Tibial nerve (tissue), 4 donors: Measurements from ENCODE around the gene FAM107B. TPM values are rescaled to one million over a fixed set of nuclear protein-coding genes. Genes with fewer than 3 reads are reported as not detected.

Experiments
- DNase-seq, 2 donors: peaks; one replicate each; pipeline ENCODE4 v3.0.0-alpha.2; 2019; ENCODE audit warnings: low spot score in 2 of 2
- H3K27ac ChIP-seq, 4 donors: fragments of 200-600 bp; sonication (generic) in 3 of 4; one replicate each; pipeline ENCODE4 v1.5.1; 2017 to 2019; ENCODE audit warnings: mild to moderate bottlenecking in 1 of 4
- H3K27me3 ChIP-seq, 2 donors: fragments of 200-600 bp; sonication (generic) in 1 of 2; one replicate each; pipeline versions ENCODE4 v1.5.1 to v1.6.0; 2017 to 2019
- H3K36me3 ChIP-seq, 3 donors: fragments of 200-600 bp; sonication (generic); one replicate each; pipeline ENCODE4 v1.5.1; 2018 to 2019
- H3K4me1 ChIP-seq, 4 donors: fragments of 200-600 bp; sonication (generic) in 3 of 4; one replicate each; pipeline ENCODE4 v1.5.1; 2017 to 2019
- H3K4me3 ChIP-seq, 4 donors: fragments of 200-600 bp; sonication (generic) in 3 of 4; one replicate each; pipeline ENCODE4 v1.5.1; 2017 to 2019; ENCODE audit warnings: mild to moderate bottlenecking in 1 of 4, moderate library complexity in 1 of 4
- H3K9me3 ChIP-seq, 4 donors: fragments of 200-600 bp; sonication (generic) in 3 of 4; one replicate each; pipeline ENCODE4 v1.5.1; 2017 to 2019
- CTCF ChIP-seq, 5 experiments: fragments of 200-600 bp in 3 of 5; fragments of 450-650 bp in 2 of 5; sonication (generic) in 3 of 5; IDR thresholded peaks; one replicate each; pipeline ENCODE4 v1.5.1; 2016 to 2019; ENCODE audit warnings: antibody characterized with exemption in 5 of 5, mild to moderate bottlenecking in 3 of 5, moderate library complexity in 2 of 5
- EP300 ChIP-seq, 2 donors: sonication (generic); formaldehyde crosslinking; IDR thresholded peaks; one replicate each; pipeline ENCODE4 v1.6.1; 2017; ENCODE audit warnings: antibody characterized with exemption in 2 of 2, mild to moderate bottlenecking in 1 of 2
- POLR2A ChIP-seq, 2 donors: fragments of 450-650 bp; IDR thresholded peaks; one replicate each; pipeline ENCODE4 v1.6.1; 2017; ENCODE audit warnings: antibody characterized with exemption in 2 of 2, mild to moderate bottlenecking in 2 of 2, moderate library complexity in 2 of 2
- WGBS, 2 donors: methylation state at CpG; one replicate each; pipeline ENCODE4 v1.1.5; 2018; 5-methylcytosine and 5-hydroxymethylcytosine counted together
- total RNA-seq, 4 donors: library from RNA; depleted of rRNA; stranded (reverse); fragments of >200 nt; gene quantifications; one replicate each; pipeline ENCODE4 v1.1.0, GENCODE V29; 2016

FAM107B gene
- total RNA-seq, 4 donors from 2014 or later: 9.8 to 26.7 (median 16.9) TPM

- DNase-seq: no peak
- WGBS, 2 donors: 62 to 65% methylated on average over 4 of the region's 4 CpGs
- Histone ChIP-seq H3K4me3 (no peak overlapping the region), H3K27me3 (no peaks in the 10 kb centered on the region), H3K4me1 (peaks cover 0 to 15% (median 0%) of the 10 kb centered on the region in 4 donors), H3K27ac (peak overlapping the region in 1 of 4 donors; percentile 46), H3K36me3 (peaks cover 0 to 29% (median 0%) of the 10 kb centered on the region in 3 donors), H3K9me3 (peaks cover 0 to 10% (median 0%) of the 10 kb centered on the region in 4 donors)
- TF ChIP-seq POLR2A (IDR thresholded peaks at IDR 0.05) (no peak), CTCF (IDR thresholded peaks at IDR 0.05) (no peak), EP300 (IDR thresholded peaks at IDR 0.05) (no peak)
These were observed 266.9 kb downstream of the FAM107B start for GRCh38 chr10:14507781-14508180.

- peaks cover 0 to 10% (median 0%) of the 10 kb centered on the region in 4 donors for H3K9me3 ChIP-seq
- 54 to 57% methylated on average over 6 of the region's 6 CpGs for WGBS, 2 donors
- no peak overlapping the region for H3K27ac ChIP-seq
- peaks cover 0 to 15% (median 0%) of the 10 kb centered on the region in 4 donors for H3K4me1 ChIP-seq
- peaks cover 0 to 23% (median 0%) of the 10 kb centered on the region in 3 donors for H3K36me3 ChIP-seq
- H3K27me3 ChIP-seq: no peaks in the 10 kb centered on the region
- TF ChIP-seq EP300 (IDR thresholded peaks at IDR 0.05): no peak
- TF ChIP-seq POLR2A (IDR thresholded peaks at IDR 0.05): no peak
- no peak for TF ChIP-seq CTCF (IDR thresholded peaks at IDR 0.05)
- no peak for DNase-seq
- no peak overlapping the region for H3K4me3 ChIP-seq
These were observed 267.5 kb downstream of the FAM107B start for GRCh38 chr10:14507176-14507575.

GRCh38 chr10:14502431-14502830, 272.3 kb downstream of the FAM107B start:
- H3K4me1 ChIP-seq: peaks cover 0 to 15% (median 2%) of the 10 kb centered on the region in 4 donors
- WGBS, 2 donors: 65 to 83% methylated on average over 3 of the region's 3 CpGs

GRCh38 chr10:14500172-14500765, 274.4 kb downstream of the FAM107B start:
- Histone ChIP-seq H3K27me3 (no peaks in the 10 kb centered on the region), H3K9me3 (no peaks in the 10 kb centered on the region), H3K36me3 (no peaks in the 10 kb centered on the region), H3K4me3 (no peak overlapping the region), H3K27ac (no peak overlapping the region), H3K4me1 (peaks cover 0 to 11% (median 2%) of the 10 kb centered on the region in 4 donors)
- TF ChIP-seq POLR2A (IDR thresholded peaks at IDR 0.05): no peak
- TF ChIP-seq CTCF (IDR thresholded peaks at IDR 0.05): no peak
- TF ChIP-seq EP300 (IDR thresholded peaks at IDR 0.05): no peak
- 74 to 75% methylated on average over 9 of the region's 9 CpGs for WGBS, 2 donors
- no peak for DNase-seq

More at GRCh38 chr10:14502431-14502830, 272.3 kb downstream of the FAM107B start:
- Histone ChIP-seq H3K4me3 (no peak overlapping the region), H3K9me3 (no peaks in the 10 kb centered on the region), H3K27me3 (no peaks in the 10 kb centered on the region), H3K36me3 (no peaks in the 10 kb centered on the region), H3K27ac (no peak overlapping the region)
- DNase-seq: no peak
- TF ChIP-seq POLR2A (IDR thresholded peaks at IDR 0.05) (no peak), EP300 (IDR thresholded peaks at IDR 0.05) (no peak), CTCF (IDR thresholded peaks at IDR 0.05) (no peak)

GRCh38 chr10:14499601-14499904, 275.1 kb downstream of the FAM107B start:
- WGBS, 2 donors: 92 to 93% methylated on average over 5 of the region's 5 CpGs
- H3K27ac ChIP-seq: peak overlapping the region in 2 of 4 donors; percentile 40 to 51
- H3K4me1 ChIP-seq: peaks cover 0 to 11% (median 2%) of the 10 kb centered on the region in 4 donors
- H3K4me3 ChIP-seq: no peak overlapping the region
- TF ChIP-seq POLR2A (IDR thresholded peaks at IDR 0.05) (no peak), CTCF (IDR thresholded peaks at IDR 0.05) (no peak), EP300 (IDR thresholded peaks at IDR 0.05) (no peak)
- no peaks in the 10 kb centered on the region for H3K9me3 ChIP-seq
- H3K36me3 ChIP-seq: no peaks in the 10 kb centered on the region
- no peak for DNase-seq
- H3K27me3 ChIP-seq: no peaks in the 10 kb centered on the region
